ENCODE data around the gene THUMPD1. TPM values are rescaled to one million over a fixed set of nuclear protein-coding genes. Genes with fewer than 3 reads are reported as not detected.

The THUMPD1 gene
- total and polyA plus RNA-seq, 2 experiments from 2014 or later: 44.6 to 93.0 TPM

DNA sequence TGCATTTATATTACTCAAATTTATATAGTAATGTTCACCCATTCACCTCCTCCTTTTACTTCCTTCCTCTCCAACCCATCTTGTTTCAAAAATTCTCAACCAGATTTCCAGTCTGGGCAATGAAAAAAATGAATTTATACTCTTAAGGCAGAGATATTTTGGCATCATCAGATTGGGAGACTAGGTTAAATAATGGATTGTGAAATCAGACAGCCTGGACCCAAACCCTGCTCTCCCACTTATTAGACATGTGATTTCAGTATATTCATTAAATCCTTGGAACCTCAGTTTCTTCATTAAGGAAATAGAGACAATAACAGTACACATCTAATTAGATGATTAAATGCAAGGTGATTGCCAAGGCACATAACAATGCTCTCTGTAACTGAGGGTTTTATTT, 52.0 kb downstream of the THUMPD1 start (continued):
- TF ChIP-seq, protein P1, sequence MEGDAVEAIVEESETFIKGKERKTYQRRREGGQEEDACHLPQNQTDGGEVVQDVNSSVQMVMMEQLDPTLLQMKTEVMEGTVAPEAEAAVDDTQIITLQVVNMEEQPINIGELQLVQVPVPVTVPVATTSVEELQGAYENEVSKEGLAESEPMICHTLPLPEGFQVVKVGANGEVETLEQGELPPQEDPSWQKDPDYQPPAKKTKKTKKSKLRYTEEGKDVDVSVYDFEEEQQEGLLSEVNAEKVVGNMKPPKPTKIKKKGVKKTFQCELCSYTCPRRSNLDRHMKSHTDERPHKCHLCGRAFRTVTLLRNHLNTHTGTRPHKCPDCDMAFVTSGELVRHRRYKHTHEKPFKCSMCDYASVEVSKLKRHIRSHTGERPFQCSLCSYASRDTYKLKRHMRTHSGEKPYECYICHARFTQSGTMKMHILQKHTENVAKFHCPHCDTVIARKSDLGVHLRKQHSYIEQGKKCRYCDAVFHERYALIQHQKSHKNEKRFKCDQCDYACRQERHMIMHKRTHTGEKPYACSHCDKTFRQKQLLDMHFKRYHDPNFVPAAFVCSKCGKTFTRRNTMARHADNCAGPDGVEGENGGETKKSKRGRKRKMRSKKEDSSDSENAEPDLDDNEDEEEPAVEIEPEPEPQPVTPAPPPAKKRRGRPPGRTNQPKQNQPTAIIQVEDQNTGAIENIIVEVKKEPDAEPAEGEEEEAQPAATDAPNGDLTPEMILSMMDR (conservative IDR thresholded peaks at IDR 0.05; ENCODE audit: low read depth in 2 of 2): no peak
- no peak for TF ChIP-seq ZNF331 (CRISPR knock-in tag; IDR thresholded peaks at IDR 0.05; ENCODE audit: low read depth)

DNA sequence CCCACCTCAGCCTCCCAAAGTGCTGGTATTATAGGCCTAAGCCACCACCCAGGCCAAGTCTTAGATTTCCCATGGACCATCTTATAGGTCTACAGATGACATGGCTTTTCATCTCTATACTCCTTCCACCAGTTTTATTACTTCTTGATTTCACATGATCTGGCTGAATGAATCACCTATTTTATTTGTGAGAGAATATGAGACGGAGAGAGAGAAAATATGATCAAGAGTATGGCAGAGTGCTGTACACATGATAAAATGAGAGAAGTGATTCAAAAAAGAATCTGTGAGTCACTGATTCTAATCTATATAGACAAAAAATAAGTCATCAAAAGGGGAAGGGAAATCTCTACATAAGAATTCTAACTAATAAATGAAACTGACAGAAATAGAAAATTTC, 57.8 kb downstream of the THUMPD1 start:
- Histone ChIP-seq H3K9me2 (ENCODE audit: insufficient read depth) (no peaks in the 10 kb centered on the region), H3K79me2 (replicated peaks; ENCODE audit: insufficient read depth) (no peaks in the 10 kb centered on the region), H4K20me1 (replicated peaks; ENCODE audit: insufficient read depth) (no peaks in the 10 kb centered on the region), H2AFZ (peak overlapping the region; percentile 80; the same call in 1 of the 2 replicates), H3K4me3 (no peak overlapping the region), H3K36me3 (ENCODE audit: insufficient read depth) (no peaks in the 10 kb centered on the region), H3K27ac (ENCODE audit: low read depth) (no peak overlapping the region), H3K4me2 (no peak overlapping the region), H3K4me1 (ENCODE audit: insufficient read depth) (peaks cover 31% of the 10 kb centered on the region), H3F3A (replicated peaks; ENCODE audit: low read depth) (0 out of 2 replicates have a peak, but pooled peaks cover 3% of the 10 kb centered on the region), H3K27me3 (ENCODE audit: insufficient read depth) (no peaks in the 10 kb centered on the region)
- no peak overlapping the region for H3K4me3 Mint-ChIP-seq
- peaks cover 25% of the 10 kb centered on the region for H3K4me1 Mint-ChIP-seq
- DNase-seq (ENCODE audit: low spot score) (no peak), ATAC-seq (no peak)
- no peak overlapping the region for H3K27ac Mint-ChIP-seq
- H3K36me3 Mint-ChIP-seq (ENCODE audit: low read depth): no peaks in the 10 kb centered on the region; the same call in 2 of the 3 replicates
- peaks cover 6% of the 10 kb centered on the region; the same call in 1 of the 3 replicates for H3K9me3 Mint-ChIP-seq
- H3K27me3 Mint-ChIP-seq (ENCODE audit: insufficient read depth, low read depth, poor library complexity): peaks cover 7% of the 10 kb centered on the region
- TF ChIP-seq, protein P2, sequence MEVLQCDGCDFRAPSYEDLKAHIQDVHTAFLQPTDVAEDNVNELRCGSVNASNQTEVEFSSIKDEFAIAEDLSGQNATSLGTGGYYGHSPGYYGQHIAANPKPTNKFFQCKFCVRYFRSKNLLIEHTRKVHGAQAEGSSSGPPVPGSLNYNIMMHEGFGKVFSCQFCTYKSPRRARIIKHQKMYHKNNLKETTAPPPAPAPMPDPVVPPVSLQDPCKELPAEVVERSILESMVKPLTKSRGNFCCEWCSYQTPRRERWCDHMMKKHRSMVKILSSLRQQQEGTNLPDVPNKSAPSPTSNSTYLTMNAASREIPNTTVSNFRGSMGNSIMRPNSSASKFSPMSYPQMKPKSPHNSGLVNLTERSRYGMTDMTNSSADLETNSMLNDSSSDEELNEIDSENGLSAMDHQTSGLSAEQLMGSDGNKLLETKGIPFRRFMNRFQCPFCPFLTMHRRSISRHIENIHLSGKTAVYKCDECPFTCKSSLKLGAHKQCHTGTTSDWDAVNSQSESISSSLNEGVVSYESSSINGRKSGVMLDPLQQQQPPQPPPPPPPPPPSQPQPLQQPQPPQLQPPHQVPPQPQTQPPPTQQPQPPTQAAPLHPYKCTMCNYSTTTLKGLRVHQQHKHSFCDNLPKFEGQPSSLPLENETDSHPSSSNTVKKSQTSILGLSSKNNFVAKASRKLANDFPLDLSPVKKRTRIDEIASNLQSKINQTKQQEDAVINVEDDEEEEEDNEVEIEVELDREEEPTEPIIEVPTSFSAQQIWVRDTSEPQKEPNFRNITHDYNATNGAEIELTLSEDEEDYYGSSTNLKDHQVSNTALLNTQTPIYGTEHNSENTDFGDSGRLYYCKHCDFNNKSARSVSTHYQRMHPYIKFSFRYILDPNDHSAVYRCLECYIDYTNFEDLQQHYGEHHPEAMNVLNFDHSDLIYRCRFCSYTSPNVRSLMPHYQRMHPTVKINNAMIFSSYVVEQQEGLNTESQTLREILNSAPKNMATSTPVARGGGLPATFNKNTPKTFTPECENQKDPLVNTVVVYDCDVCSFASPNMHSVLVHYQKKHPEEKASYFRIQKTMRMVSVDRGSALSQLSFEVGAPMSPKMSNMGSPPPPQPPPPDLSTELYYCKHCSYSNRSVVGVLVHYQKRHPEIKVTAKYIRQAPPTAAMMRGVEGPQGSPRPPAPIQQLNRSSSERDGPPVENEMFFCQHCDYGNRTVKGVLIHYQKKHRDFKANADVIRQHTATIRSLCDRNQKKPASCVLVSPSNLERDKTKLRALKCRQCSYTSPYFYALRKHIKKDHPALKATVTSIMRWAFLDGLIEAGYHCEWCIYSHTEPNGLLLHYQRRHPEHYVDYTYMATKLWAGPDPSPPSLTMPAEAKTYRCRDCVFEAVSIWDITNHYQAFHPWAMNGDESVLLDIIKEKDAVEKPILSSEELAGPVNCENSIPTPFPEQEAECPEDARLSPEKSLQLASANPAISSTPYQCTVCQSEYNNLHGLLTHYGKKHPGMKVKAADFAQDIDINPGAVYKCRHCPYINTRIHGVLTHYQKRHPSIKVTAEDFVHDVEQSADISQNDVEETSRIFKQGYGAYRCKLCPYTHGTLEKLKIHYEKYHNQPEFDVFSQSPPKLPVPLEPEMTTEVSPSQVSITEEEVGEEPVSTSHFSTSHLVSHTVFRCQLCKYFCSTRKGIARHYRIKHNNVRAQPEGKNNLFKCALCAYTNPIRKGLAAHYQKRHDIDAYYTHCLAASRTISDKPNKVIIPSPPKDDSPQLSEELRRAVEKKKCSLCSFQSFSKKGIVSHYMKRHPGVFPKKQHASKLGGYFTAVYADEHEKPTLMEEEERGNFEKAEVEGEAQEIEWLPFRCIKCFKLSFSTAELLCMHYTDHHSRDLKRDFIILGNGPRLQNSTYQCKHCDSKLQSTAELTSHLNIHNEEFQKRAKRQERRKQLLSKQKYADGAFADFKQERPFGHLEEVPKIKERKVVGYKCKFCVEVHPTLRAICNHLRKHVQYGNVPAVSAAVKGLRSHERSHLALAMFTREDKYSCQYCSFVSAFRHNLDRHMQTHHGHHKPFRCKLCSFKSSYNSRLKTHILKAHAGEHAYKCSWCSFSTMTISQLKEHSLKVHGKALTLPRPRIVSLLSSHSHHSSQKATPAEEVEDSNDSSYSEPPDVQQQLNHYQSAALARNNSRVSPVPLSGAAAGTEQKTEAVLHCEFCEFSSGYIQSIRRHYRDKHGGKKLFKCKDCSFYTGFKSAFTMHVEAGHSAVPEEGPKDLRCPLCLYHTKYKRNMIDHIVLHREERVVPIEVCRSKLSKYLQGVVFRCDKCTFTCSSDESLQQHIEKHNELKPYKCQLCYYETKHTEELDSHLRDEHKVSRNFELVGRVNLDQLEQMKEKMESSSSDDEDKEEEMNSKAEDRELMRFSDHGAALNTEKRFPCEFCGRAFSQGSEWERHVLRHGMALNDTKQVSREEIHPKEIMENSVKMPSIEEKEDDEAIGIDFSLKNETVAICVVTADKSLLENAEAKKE (CRISPR knock-in tag; IDR thresholded peaks at IDR 0.05): no peak
- TF ChIP-seq REST (IDR thresholded peaks at IDR 0.05; ENCODE audit: unreplicated experiment) (no peak), ETS1 (IDR thresholded peaks at IDR 0.05) (no peak), EZH2 (IDR thresholded peaks at IDR 0.05; ENCODE audit: low read depth, unreplicated experiment) (no peak), ZNF331 (CRISPR knock-in tag; IDR thresholded peaks at IDR 0.05; ENCODE audit: low read depth) (no peak), ZNF114 (CRISPR knock-in tag; IDR thresholded peaks at IDR 0.05) (no peak), CREB1 (CRISPR knock-in tag; IDR thresholded peaks at IDR 0.05; ENCODE audit: low read depth) (no peak), STAT1 (IDR thresholded peaks at IDR 0.05; ENCODE audit: unreplicated experiment) (no peak)
- TF ChIP-seq, protein P1 (conservative IDR thresholded peaks at IDR 0.05; ENCODE audit: low read depth in 2 of 2): no peak
